ENCODE measurements around the gene DCST2.

The DCST2 gene

DNA sequence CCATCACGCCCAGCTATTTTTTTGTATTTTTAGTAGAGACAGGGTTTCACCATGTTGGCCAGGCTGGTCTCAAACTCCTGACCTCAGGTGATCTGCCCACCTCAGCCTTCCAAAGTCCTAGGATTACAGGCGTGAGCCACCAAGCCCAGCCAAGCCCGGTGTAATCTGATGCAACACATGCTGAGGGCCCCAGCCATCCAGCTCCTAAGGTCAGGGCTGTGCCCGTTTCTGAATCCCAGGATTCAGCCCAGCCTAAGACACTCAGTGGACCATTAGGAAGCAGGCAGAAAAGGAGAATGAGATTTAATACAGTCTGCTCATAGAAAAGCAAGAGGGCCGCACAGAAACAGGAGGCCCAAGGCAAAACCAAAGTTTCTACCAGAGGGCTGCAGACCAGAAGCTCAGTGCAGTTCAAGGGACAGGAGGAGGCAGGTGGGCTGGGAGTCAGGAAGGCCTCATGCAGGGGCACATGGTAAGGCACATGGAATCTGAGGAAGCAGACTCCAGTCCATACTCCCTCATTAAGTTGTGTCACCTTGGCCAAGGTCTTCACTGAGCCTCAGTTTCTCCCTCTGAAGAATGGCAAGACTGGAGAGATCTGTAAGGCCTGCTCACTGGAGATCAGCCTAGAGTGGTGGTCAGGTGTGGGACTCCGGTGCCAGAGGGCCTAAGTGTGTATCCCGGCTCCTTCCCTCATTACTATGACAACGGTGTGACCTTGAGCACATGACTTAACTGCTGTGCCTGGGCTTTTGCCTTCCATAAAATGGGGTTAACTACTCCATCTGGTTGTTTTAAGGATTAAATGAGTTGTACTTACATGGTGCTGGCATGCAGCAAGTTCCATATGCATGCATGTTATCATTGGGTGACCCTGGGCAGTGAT lies 15.1 kb upstream of the DCST2 start:
- DNase-seq = no peak

- DNase-seq = peak; percentile 95
These were observed 11.5 kb upstream of the DCST2 start for GRCh38 chr1:155044812-155045657.

DNA sequence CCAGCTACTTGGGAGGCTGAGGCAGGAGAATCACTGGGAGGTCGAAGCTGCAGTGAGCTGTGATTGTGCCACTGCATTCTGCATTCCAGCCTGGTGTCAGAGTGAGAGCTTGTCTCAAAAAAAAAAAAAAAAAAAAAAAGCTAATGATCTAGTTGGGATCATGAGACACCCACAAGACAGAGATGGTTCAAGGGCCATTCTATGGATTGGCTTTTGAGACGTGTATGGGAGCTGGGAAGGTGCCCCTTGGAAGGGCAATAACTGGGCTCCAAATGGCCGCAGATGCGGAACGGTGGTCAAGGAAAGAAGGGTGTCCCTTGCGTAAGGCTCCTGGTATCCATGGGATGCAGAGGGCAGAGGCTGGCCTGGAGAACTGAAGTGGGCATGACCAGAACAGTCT lies 10.8 kb upstream of the DCST2 start:
- no peak for DNase-seq

DNA sequence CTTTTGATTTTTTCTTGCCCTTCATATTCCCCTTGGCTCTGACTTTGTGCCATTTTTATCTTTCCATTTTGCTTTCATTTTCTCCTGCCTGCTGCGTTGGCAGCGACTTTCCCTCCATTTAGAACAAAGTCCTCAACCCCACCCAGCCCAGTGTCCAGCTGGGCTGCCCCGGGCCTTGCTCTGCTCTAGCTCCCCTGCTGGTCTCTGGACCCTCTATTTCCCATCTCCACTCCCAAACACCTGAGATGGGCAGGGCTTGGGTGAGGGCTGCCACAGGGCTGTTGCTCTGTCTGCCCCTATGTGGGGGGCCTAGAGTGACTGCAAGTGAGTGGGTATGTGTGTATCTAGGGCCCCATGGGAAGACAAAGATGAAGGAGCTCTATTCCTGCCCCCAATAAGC lies 10.2 kb upstream of the DCST2 start:
- no peak for DNase-seq

DNA sequence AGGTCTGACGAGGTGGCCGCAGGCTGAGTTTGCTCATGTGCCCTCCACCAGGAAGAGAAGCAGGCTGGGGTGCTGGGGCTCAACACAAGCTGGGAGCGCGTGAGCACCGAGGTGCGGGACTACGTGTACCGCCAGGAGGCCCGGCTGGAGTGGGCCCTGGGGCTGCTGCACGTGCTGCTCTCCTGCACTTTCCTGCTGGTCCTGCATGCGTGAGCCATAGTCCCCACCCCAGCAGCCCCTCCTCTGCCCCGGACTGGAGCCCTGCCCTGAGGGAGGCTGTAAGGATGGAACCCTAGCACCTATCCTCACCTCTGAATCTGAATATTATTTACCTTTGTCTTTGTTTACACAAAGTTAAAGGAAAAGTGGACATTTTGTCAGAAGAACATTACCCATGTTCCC lies 9.7 kb upstream of the DCST2 start:
- no peak for DNase-seq

DNA sequence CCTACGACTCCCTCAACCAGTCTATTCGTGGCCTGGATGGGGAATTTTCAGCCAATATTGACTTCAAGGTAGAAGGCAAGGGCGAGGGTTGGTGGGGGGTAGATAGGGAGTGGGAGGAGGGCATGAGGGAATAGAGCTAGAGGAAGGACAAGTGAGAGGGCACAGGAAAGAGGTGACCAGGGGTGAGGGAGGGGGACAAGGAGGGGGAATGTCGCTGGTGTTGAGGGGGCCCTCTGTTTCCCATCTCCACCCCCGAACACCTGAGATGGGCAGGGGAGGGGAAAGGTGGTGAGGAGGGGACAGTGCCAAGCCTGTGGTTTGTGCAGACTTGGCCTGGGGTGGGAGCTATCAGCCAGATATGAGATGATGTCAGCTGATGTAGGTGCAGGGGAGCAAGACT lies 9.2 kb upstream of the DCST2 start:
- no peak for DNase-seq

GRCh38 chr1:155040358-155041093 lies 6.9 kb upstream of the DCST2 start:
- DNase-seq = no peak

DNA sequence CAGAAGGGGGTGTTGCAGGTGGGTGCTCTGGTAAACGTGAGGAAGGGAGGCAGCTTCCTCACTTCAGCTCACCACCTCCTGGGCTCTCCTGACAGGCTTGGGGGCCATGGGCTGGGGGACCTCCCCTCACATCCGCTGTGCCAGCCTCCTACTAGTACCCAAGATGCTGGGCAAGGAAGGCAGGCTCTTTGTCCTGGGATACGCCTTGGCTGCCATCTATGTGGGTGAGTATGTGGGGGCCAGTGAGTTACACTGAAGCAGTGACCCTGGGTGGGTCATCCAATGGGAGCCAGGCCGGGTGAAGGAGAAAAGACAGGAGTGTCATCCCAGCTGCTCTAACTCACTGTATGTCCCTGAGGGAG lies 5.7 kb upstream of the DCST2 start:
- no peak for DNase-seq

GRCh38 chr1:155038602-155039307 lies 5.2 kb upstream of the DCST2 start:
- no peak for DNase-seq

DNA sequence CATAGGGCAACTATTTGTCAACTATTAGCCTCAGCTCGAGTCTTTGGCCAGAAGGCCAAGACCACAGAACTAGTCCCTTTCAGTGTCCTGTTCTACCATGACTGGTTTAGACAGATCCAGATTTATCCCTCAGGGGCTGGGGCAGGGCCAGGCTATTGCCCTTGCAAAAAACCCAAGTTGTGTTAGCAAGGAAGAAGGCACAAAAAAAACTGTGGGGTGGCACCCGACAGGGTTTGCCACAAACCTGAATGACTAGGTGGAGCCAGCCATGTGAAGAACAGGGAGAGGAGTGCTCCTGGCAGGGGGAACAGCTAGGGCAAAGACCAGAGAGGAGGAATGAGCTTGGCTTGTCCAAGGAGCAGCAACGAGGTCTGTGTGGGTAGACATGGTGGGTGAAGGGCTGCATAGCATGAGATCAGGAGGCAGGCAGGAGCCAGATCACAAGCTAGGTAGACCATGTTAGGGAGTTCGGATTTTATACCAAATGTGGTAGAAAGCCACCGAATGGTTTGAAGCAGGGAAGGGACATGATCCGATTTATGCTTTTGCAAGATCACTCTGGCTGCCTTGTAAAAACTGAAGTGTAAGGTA lies 4.4 kb upstream of the DCST2 start:
- no peak for DNase-seq

DNA sequence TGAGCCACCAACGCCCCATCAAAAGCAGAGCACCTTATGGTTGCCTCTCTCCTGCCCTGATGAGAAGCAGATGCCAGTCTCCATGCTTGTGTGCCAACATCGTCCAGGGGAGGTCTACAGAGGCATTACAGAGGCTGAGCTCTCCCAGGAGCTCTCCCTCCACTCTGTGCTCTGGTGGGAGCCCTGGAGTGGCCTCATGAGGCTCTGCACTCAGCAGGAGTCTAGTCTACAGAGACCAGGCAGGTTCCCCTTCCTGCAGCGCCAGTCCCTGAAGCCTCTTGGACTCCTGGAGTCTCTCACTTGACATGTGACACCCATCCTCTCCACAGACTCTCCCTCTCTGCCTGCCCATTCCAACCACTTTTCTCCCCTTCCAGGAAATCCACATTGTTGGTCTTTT lies 3.5 kb upstream of the DCST2 start:
- DNase-seq = no peak

- no peak for DNase-seq
These were observed 2.4 kb upstream of the DCST2 start for GRCh38 chr1:155035936-155036335.

- DNase-seq = no peak
These were observed 982 bp upstream of the DCST2 start for GRCh38 chr1:155034318-155035208.

DNA sequence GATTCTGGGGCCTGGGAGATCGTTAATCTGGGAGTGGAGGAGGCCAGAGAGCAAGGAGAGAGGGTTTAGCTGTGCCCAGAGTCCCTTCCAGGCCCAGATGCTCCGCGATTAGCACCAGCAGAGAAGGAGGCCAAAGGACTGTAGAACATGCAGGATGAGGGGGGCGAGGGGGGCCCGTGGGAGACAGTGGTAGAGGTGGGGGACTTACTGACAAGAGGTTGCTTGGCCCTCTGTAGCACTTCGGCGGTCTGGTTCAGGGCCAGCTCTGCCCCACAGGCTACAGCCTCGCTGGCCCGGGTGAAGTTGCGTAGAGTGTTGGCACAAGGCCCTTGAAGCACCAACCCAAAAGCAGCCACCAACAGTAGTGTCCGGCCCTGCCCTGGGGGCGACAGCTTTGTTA lies 695 bp downstream of the DCST2 start:
- DNase-seq = no peak

GRCh38 chr1:155030899-155031298 lies 2.7 kb downstream of the DCST2 start:
- DNase-seq = no peak

GRCh38 chr1:155030243-155030795 lies 3.3 kb downstream of the DCST2 start:
- no peak for DNase-seq

- DNase-seq = no peak
These were observed 3.9 kb downstream of the DCST2 start for GRCh38 chr1:155029513-155030242.

DNA sequence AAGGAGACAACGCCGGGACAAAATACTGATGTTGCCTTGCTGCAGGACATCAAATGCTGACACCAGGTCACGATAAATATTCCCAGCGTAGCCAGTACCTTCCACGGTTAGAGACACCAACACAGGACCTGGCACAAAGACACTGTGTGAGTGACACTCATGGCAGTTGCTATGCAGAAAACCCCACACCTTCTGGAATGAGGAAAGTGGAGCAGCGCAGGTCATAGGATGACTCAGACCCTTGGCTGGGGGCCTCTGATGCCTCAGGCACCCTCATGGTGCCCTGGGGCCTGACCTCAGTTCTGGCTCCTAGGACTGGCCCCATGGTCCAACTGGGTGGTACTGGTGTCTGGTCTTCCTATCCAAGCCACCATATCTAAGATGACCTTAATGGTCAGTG lies 7.0 kb downstream of the DCST2 start:
- DNase-seq = peak; percentile 64

GRCh38 chr1:155026154-155026553 lies 7.4 kb downstream of the DCST2 start:
- DNase-seq = peak; percentile 30

DNA sequence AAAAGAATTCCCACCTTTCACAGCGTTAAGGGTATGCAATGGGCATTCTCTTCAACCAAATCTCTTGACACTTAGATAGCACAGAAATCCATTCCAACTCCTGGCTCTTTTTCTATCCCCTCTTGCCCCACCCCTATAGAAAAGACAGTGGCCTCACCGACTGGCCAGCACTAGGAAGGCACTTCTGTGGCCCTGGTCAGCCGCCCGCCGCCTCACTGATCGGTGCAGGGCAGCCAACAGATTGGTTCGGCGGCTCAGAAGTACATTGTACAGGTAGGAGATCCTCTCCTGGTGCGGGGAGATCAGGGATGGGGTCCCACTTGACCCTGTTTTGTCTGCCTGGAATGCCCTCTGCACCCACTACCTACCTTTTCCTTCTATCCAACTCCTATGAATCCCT lies 9.3 kb downstream of the DCST2 start:
- DNase-seq = no peak

Measured in DMS53 (cell line).